Parathyroid adenoma (tissue), 2 donors: ENCODE data around the gene IFT52.

Source experiments
- H2AFZ ChIP-seq: fragments of 300-600 bp; sonication (generic); one replicate; pipeline ENCODE4 v1.7.0; 2017; ENCODE audit warnings: antibody characterized with exemption, mild to moderate bottlenecking
- H3K27ac ChIP-seq: fragments of 300-600 bp; sonication (generic); one replicate; pipeline ENCODE4 v1.7.0; 2017
- H3K27me3 ChIP-seq: fragments of 300-600 bp; sonication (generic); one replicate; pipeline ENCODE4 v1.7.0; 2017; ENCODE audit warnings: low read length; ENCODE audit not compliant: control insufficient read depth, insufficient read depth
- H3K36me3 ChIP-seq: fragments of 300-600 bp; sonication (generic); one replicate; pipeline ENCODE4 v1.7.0; 2017; ENCODE audit warnings: low read length; ENCODE audit not compliant: control insufficient read depth, insufficient read depth
- H3K4me1 ChIP-seq: fragments of 300-600 bp; sonication (generic); one replicate; pipeline ENCODE4 v1.7.0; 2017; ENCODE audit warnings: control low read depth
- H3K4me2 ChIP-seq: fragments of 300-600 bp; sonication (generic); one replicate; pipeline ENCODE4 v1.7.0; 2017; ENCODE audit warnings: low read length
- H3K4me3 ChIP-seq: fragments of 300-600 bp; sonication (generic); one replicate; pipeline ENCODE4 v1.7.0; 2017; ENCODE audit warnings: low read depth, low read length
- H3K79me2 ChIP-seq: fragments of 300-600 bp; sonication (generic); one replicate; pipeline ENCODE4 v1.7.0; 2017; ENCODE audit warnings: control low read depth
- H3K9ac ChIP-seq: fragments of 300-600 bp; sonication (generic); one replicate; pipeline ENCODE4 v1.7.0; 2017; ENCODE audit warnings: mild to moderate bottlenecking
- H3K9me3 ChIP-seq: fragments of 300-600 bp; sonication (generic); one replicate; pipeline ENCODE4 v1.7.0; 2017; ENCODE audit warnings: low read length; ENCODE audit not compliant: control insufficient read depth
- CTCF ChIP-seq: fragments of 300-600 bp; sonication (generic); IDR thresholded peaks from one replicate; pipeline ENCODE4 v1.7.0; 2017; ENCODE audit warnings: antibody characterized with exemption, mild to moderate bottlenecking
- donor health status: primary hyperparathyroidism.

Gene IFT52

GRCh38 chr20:43571310-43571709 is 19.4 kb upstream of the IFT52 start:
- Histone ChIP-seq H3K4me2 (no peak overlapping the region), H2AFZ (no peak overlapping the region), H3K27ac (no peak overlapping the region), H3K27me3 (no peaks in the 10 kb centered on the region), H3K9me3 (no peaks in the 10 kb centered on the region), H3K4me1 (no peaks in the 10 kb centered on the region), H3K9ac (no peak overlapping the region), H3K36me3 (no peaks in the 10 kb centered on the region), H3K4me3 (no peak overlapping the region), H3K79me2 (no peaks in the 10 kb centered on the region)
- TF ChIP-seq CTCF = no peak

GRCh38 chr20:43571771-43572170 is 19.0 kb upstream of the IFT52 start:
- Histone ChIP-seq H3K36me3 (no peaks in the 10 kb centered on the region), H3K9ac (no peak overlapping the region), H3K4me2 (no peak overlapping the region), H3K9me3 (no peaks in the 10 kb centered on the region), H3K27me3 (no peaks in the 10 kb centered on the region), H3K4me1 (no peaks in the 10 kb centered on the region), H3K79me2 (no peaks in the 10 kb centered on the region), H2AFZ (no peak overlapping the region), H3K4me3 (no peak overlapping the region), H3K27ac (no peak overlapping the region)
- TF ChIP-seq CTCF = no peak

- no peaks in the 10 kb centered on the region for H3K79me2 ChIP-seq
- no peak overlapping the region for H3K4me3 ChIP-seq
- H3K4me2 ChIP-seq = no peak overlapping the region
- TF ChIP-seq CTCF = no peak
- no peaks in the 10 kb centered on the region for H3K27me3 ChIP-seq
- H3K4me1 ChIP-seq = no peaks in the 10 kb centered on the region
- no peak overlapping the region for H3K9ac ChIP-seq
- H3K27ac ChIP-seq = no peak overlapping the region
- H3K9me3 ChIP-seq = no peaks in the 10 kb centered on the region
- H2AFZ ChIP-seq = no peak overlapping the region
- no peaks in the 10 kb centered on the region for H3K36me3 ChIP-seq
Measured at GRCh38 chr20:43572891-43573290, 17.8 kb upstream of the IFT52 start.

GRCh38 chr20:43576108-43576507 is 14.6 kb upstream of the IFT52 start:
- TF ChIP-seq CTCF = no peak
- Histone ChIP-seq H3K27ac (no peak overlapping the region), H3K36me3 (no peaks in the 10 kb centered on the region), H3K27me3 (no peaks in the 10 kb centered on the region), H3K9me3 (no peaks in the 10 kb centered on the region), H3K9ac (no peak overlapping the region), H2AFZ (no peak overlapping the region), H3K4me1 (no peaks in the 10 kb centered on the region), H3K4me3 (no peak overlapping the region), H3K4me2 (no peak overlapping the region), H3K79me2 (no peaks in the 10 kb centered on the region)

- Histone ChIP-seq H3K4me1 (no peaks in the 10 kb centered on the region), H2AFZ (no peak overlapping the region), H3K27me3 (no peaks in the 10 kb centered on the region), H3K4me2 (no peak overlapping the region), H3K36me3 (no peaks in the 10 kb centered on the region), H3K4me3 (no peak overlapping the region), H3K27ac (no peak overlapping the region), H3K79me2 (no peaks in the 10 kb centered on the region), H3K9me3 (no peaks in the 10 kb centered on the region), H3K9ac (no peak overlapping the region)
- no peak for TF ChIP-seq CTCF
Measured at GRCh38 chr20:43579861-43580793, 10.6 kb upstream of the IFT52 start.
